Measurements from ENCODE around the gene PCSK7. TPM values are rescaled to one million over a fixed set of nuclear protein-coding genes. Genes with fewer than 3 reads are reported as not detected.
A peak's percentile ranks its signal among the peaks of the same experiment; 100 is the strongest.

Gene PCSK7
- total RNA-seq, 6 donors from 2014 or later, result 45.0 to 138 (median 63.8) TPM

GRCh38 chr11:117223741-117224689, 7.9 kb downstream of the PCSK7 start:
- H3K4me3 ChIP-seq, result no peak overlapping the region
- no peaks in the 10 kb centered on the region for H3K27me3 ChIP-seq
- peaks cover 5 to 11% (median 10%) of the 10 kb centered on the region in 4 donors for H3K4me1 ChIP-seq
- WGBS, 2 donors, result 85 to 86% methylated on average over 15 to 17 of the region's 17 CpGs
- H3K9me3 ChIP-seq, result no peaks in the 10 kb centered on the region
- TF ChIP-seq CTCF (IDR thresholded peaks at IDR 0.05), result no peak
- no peak for TF ChIP-seq POLR2A (IDR thresholded peaks at IDR 0.05)
- no peak for TF ChIP-seq POLR2AphosphoS5 (IDR thresholded peaks at IDR 0.05)
- TF ChIP-seq EP300 (IDR thresholded peaks at IDR 0.05), result no peak
- DNase-seq (no peak), ATAC-seq (ENCODE audit: low FRiP score in 2 of 2) (no peak)
- H3K36me3 ChIP-seq, result peaks cover 17 to 96% (median 65%) of the 10 kb centered on the region in 4 donors
- H3K27ac ChIP-seq, result peak overlapping the region in 1 of 4 donors; percentile 2

GRCh38 chr11:117222991-117223740, 8.7 kb downstream of the PCSK7 start:
- H3K4me3 ChIP-seq, result no peak overlapping the region
- H3K36me3 ChIP-seq, result peaks cover 24 to 96% (median 68%) of the 10 kb centered on the region in 4 donors
- H3K9me3 ChIP-seq, result no peaks in the 10 kb centered on the region
- DNase-seq (no peak), ATAC-seq (ENCODE audit: low FRiP score in 2 of 2) (no peak)
- no peaks in the 10 kb centered on the region for H3K27me3 ChIP-seq
- 95% methylated on average over 12 to 13 of the region's 14 CpGs for WGBS, 2 donors
- H3K4me1 ChIP-seq, result peaks cover 5 to 11% (median 10%) of the 10 kb centered on the region in 4 donors
- no peak for TF ChIP-seq CTCF (IDR thresholded peaks at IDR 0.05)
- TF ChIP-seq POLR2AphosphoS5 (IDR thresholded peaks at IDR 0.05), result no peak
- TF ChIP-seq POLR2A (IDR thresholded peaks at IDR 0.05), result no peak
- TF ChIP-seq EP300 (IDR thresholded peaks at IDR 0.05), result no peak
- H3K27ac ChIP-seq, result peak overlapping the region in 3 of 4 donors; percentile 2 to 63 (median 29)

- Histone ChIP-seq H3K4me3 (no peak overlapping the region), H3K27me3 (no peaks in the 10 kb centered on the region), H3K27ac (peak overlapping the region; percentile 13 to 63 (median 46)), H3K4me1 (peaks cover 5 to 11% (median 10%) of the 10 kb centered on the region in 4 donors), H3K36me3 (peaks cover 19 to 96% (median 68%) of the 10 kb centered on the region in 4 donors), H3K9me3 (no peaks in the 10 kb centered on the region)
- whole genome bisulfite sequencing, 2 donors, result 77 to 82% methylated on average over 6 to 7 of the region's 7 CpGs
- TF ChIP-seq CTCF (IDR thresholded peaks at IDR 0.05), result no peak
- no peak for TF ChIP-seq POLR2AphosphoS5 (IDR thresholded peaks at IDR 0.05)
- TF ChIP-seq EP300 (IDR thresholded peaks at IDR 0.05), result no peak
- no peak for TF ChIP-seq POLR2A (IDR thresholded peaks at IDR 0.05)
- ATAC-seq (ENCODE audit: low FRiP score in 2 of 2), result peak; percentile 31 to 66
- no peak for DNase-seq
These were observed 9.9 kb downstream of the PCSK7 start for GRCh38 chr11:117221775-117222517.

- no peak overlapping the region for H3K4me3 ChIP-seq
- peaks cover 19 to 99% (median 67%) of the 10 kb centered on the region in 4 donors for H3K36me3 ChIP-seq
- ATAC-seq (ENCODE audit: low FRiP score in 2 of 2) (peak in 1 of 2 donors; percentile 18), DNase-seq (no peak)
- H3K4me1 ChIP-seq, result peaks cover 5 to 11% (median 10%) of the 10 kb centered on the region in 4 donors
- H3K9me3 ChIP-seq, result no peaks in the 10 kb centered on the region
- H3K27ac ChIP-seq, result peak overlapping the region; percentile 13 to 63 (median 46)
- WGBS, 2 donors, result 77 to 89% methylated on average over 5 to 7 of the region's 7 CpGs
- TF ChIP-seq POLR2A (IDR thresholded peaks at IDR 0.05) (no peak), POLR2AphosphoS5 (IDR thresholded peaks at IDR 0.05) (no peak), EP300 (IDR thresholded peaks at IDR 0.05) (no peak), CTCF (IDR thresholded peaks at IDR 0.05) (no peak)
- H3K27me3 ChIP-seq, result no peaks in the 10 kb centered on the region
These were observed 10.7 kb downstream of the PCSK7 start for GRCh38 chr11:117220999-117221774.
